VCaP (cell line): ENCODE results near the gene SSNA1.

Experiments
- H3K27ac ChIP-seq: fragments of 450-650 bp; 2 replicates; pipeline ENCODE4 v1.5.1; 2017
- TF ChIP-seq, protein P1 (sequence below): fragments of 450-650 bp; conservative IDR thresholded peaks from 2 replicates; pipeline ENCODE4 v1.5.1; 2017; ENCODE audit warnings: mild to moderate bottlenecking, moderate library complexity

The SSNA1 gene

DNA sequence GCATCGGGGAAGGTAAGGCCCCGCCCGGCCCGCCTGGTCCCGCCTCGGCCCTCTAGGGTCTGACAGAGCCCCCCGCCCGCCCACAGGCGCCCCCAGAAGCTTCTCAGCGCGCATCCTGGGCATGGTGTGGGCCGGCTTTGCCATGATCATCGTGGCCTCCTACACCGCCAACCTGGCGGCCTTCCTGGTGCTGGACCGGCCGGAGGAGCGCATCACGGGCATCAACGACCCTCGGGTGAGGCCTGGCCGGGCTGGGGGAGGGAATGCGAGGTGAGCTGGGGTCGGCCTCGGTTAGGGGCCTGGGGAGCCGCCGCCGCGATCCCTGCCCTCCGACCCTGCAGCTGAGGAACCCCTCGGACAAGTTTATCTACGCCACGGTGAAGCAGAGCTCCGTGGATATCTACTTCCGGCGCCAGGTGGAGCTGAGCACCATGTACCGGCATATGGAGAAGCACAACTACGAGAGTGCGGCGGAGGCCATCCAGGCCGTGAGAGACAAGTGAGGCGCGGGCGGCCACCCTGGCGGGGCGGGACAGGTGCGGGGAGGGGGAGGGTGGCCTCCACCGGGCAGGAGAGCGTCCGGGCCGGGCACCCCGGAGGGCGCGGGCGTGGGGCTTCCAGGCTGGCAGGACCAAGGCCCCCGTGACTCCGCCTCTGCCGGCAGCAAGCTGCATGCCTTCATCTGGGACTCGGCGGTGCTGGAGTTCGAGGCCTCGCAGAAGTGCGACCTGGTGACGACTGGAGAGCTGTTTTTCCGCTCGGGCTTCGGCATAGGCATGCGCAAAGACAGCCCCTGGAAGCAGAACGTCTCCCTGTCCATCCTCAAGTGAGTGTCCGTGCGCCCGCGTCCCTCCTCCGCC is 25.7 kb upstream of the SSNA1 start:
- H3K27ac ChIP-seq = no peak overlapping the region
- TF ChIP-seq, protein P1, sequence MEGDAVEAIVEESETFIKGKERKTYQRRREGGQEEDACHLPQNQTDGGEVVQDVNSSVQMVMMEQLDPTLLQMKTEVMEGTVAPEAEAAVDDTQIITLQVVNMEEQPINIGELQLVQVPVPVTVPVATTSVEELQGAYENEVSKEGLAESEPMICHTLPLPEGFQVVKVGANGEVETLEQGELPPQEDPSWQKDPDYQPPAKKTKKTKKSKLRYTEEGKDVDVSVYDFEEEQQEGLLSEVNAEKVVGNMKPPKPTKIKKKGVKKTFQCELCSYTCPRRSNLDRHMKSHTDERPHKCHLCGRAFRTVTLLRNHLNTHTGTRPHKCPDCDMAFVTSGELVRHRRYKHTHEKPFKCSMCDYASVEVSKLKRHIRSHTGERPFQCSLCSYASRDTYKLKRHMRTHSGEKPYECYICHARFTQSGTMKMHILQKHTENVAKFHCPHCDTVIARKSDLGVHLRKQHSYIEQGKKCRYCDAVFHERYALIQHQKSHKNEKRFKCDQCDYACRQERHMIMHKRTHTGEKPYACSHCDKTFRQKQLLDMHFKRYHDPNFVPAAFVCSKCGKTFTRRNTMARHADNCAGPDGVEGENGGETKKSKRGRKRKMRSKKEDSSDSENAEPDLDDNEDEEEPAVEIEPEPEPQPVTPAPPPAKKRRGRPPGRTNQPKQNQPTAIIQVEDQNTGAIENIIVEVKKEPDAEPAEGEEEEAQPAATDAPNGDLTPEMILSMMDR = no peak

GRCh38 chr9:137163365-137163715 is 25.1 kb upstream of the SSNA1 start:
- no peak overlapping the region for H3K27ac ChIP-seq
- TF ChIP-seq, protein P1 = no peak

- TF ChIP-seq, protein P1 = no peak
- H3K27ac ChIP-seq = no peak overlapping the region
Measured at GRCh38 chr9:137163805-137164204, 24.7 kb upstream of the SSNA1 start.

- TF ChIP-seq, protein P1 = no peak
- no peak overlapping the region for H3K27ac ChIP-seq
Measured at GRCh38 chr9:137164370-137165249, 23.9 kb upstream of the SSNA1 start.

DNA sequence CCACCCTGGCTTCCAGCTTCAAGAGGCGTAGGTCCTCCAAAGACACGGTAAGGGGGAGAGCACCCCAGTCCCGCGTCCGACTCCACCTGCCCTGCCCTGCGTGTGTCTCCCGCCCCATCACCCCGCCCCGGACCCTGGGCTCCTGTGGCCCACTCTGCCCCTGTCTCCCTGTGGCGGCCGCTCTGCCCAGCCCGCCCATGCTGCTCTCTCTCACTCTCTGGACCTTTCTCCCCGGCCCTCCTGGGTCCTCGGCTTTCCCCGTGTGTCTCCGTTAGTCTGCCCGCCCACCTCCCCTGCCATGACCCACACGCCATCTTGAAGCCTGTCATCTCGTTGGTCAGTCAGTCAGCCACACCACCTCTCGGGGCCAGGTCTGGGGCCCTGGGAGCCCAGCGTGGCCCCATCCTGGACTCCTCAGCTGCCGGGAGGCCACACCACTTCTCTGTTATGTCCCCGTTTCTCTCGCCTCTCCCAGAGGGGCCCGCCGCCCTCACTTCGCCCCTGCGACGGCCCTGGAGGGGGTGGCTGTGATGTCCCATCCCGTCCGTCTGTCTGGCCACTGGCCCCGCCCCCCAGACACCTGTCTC is 23.1 kb upstream of the SSNA1 start:
- H3K27ac ChIP-seq = no peak overlapping the region
- TF ChIP-seq, protein P1 = no peak

DNA sequence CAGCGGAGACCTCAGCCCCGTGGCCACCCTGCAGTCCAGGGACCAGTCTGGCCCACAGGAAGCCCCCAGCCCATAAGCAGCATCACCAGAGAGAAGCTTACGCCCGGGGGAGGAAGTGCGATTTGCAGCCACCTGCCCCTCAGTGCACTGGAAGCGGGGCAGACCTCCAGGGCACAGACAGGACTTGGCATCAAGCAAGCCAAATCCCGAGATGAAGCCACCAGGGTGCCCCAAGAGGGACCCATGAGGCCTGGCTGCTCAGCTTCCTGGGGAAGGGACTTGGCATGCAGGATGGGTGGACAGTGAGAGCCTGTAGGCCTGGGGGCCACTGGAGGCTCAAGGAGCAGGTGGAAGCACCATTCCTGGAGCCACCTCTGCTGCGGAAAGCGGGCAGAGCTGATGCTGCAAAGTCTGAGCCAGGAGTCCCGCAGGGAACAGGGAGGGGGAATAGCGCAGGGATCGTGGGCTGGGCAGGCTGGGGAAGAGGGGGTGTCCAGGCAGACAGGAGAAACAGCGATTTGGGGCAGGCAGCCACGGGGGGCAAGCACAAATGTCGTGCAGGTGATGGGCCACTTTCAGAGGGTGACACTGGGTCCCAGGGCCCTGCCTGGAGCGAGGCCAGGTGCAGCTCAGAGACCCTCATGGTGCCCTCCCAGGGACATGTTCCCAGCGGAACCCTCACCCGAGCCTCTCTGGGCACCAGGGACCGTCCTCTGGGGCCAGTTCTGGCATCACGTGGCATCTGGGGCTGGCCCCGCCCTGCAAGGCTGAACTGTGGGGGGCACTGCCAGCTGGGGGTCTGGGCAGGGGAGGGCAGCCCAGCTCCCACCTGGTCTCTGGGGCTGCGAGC is 21.9 kb upstream of the SSNA1 start:
- peak overlapping the region; percentile 100 for H3K27ac ChIP-seq
- TF ChIP-seq, protein P1 = no peak
